NT2/D1 (cell line): ENCODE measurements around the gene U2AF1L4.

Experiments used
- YY1 ChIP-seq: IDR thresholded peaks from 2 replicates; pipeline ENCODE4 v1.6.1; 2011; ENCODE audit not compliant: insufficient read length, insufficient read depth
- ZNF274 ChIP-seq: IDR thresholded peaks from 2 replicates; pipeline ENCODE4 v1.6.1; 2011; ENCODE audit warnings: mild to moderate bottlenecking, low read depth, low read length

DNA sequence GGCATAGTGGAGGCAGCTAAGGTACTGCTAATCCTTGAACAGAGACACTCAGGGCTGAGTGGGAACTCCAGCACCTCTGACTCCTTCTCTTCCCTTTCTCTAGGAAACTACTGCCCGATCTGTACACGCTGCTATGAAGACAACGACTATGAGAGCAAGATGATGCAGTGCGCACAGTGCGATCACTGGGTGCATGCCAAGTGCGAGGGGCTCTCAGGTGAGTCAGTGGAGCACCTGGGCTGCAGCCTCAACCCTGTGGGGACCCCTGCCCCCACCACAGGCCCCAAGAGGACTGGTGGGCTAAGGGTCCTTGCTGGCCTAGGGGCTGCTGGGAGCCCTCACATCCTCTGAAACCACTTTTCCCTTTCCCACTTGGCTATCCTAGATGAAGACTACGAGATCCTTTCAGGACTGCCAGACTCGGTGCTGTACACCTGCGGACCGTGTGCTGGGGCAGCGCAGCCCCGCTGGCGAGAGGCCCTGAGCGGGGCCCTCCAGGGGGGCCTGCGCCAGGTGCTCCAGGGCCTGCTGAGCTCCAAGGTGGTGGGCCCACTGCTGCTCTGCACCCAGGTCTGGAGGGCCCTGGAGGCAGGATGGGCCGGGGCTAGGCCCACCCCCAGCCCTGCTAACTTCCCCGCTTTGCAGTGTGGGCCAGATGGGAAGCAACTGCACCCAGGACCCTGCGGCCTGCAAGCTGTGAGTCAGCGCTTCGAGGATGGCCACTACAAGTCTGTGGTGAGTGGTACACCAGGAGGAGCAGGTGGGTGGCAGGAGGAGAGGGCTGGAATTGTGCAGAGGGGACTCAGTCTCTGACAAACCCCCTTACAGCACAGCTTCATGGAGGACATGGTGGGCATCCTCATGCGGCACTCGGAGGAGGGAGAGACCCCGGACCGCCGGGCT is 17.9 kb downstream of the U2AF1L4 start:
- TF ChIP-seq ZNF274 (no peak), YY1 (no peak)
